Ammon's horn (tissue), 1 donor: ENCODE data around the gene PGA5.
"Not testable (repeated sequence)": the region's sequence is repeated elsewhere in the genome, so short reads cannot be mapped to it uniquely, and the experiment has no call there.

Source experiments
- DNase-seq: peaks from one replicate; pipeline ENCODE4 v3.0.0-alpha.2; 2016; ENCODE audit warnings: low spot score

Gene PGA5

DNA sequence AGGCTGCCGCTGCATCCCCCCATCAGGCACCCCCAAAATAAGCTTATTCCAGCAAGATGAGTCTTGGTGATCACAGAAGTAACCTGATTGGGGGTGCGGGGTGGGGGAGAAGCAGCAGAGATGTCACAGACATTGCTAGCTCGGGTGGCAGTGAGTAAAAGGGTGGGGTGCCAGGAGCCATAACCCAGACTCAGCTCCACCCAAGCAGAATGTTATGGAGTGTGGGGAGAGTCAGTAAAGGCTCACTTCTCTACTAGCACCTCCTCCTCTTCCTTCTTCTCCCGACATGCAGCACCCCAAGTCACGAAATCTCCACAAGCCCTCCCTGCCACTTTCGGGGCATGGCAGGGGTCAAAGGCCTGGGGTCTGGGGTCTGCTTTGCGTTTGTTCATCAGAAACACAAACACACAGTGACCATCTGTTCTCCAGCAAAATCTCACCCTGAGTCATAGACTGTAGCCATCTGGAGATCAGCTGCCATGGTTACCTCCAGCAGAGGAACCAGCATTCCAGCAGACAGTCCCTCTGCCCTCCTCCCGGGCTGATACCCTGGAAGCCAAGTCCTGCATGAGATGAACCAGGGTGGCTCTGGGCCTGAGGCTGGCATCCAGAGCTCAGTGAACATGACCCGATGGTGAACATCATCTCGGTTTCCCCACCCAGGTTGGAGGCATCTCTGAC is 14.4 kb upstream of the PGA5 start:
- not testable (repeated sequence) for DNase-seq

DNA sequence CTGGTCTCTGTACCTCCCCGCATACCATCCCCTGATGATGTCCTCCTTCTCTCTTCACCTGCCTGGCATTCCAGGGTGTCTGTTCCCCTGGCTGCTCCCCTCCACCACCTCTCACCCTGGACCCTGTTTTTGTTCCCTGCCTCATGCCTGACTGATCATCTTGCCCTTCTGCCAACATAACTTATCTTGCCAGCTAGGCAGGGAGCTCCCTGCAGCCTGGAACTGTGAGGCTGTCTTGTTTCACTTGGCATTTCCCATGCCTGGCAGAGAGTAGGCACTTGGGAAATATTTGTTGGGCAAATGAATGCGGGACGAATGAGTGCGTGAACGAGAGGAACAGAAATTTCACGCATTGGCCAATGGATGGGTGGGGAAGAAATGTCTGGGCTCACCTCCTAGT is 11.5 kb upstream of the PGA5 start:
- not testable (repeated sequence) for DNase-seq

DNA sequence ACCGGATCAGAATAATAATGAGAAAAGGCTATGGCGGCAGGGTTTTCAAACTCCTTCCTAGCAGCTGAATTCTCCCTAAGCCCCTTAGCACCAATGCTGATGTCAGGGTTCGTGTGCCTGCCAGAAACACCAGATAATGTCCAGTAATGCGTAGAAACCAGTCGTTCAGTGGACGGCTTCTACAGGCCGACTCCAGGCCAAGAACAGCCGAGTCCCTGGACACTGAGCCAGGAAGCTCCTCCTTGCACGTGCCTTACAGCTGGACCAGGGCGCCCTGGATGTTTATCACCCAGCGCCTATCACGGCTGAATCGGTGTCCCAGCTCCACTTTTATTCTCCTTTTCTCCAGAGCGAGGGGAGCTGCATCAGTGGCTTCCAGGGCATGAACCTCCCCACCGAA is 9.9 kb upstream of the PGA5 start:
- not testable (repeated sequence) for DNase-seq

DNA sequence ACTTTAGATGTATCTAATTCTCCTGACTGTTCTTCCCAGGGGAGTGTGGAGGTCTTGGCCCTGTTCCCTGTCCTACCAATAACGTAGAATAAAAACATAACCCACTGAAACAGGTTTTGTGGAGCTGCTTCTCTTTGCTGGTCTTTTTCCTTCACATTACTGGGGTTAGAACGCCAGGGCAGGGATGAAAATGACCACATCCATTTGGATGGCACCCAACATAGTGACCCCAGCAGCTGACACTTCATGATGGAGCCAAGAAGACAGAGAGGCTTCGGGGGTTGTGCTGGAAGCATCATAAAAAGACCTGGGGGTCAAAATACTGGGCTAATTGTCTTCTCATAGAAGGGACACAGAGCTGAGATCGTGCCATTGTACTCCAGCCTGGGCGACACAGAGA is 9.4 kb upstream of the PGA5 start:
- not testable (repeated sequence) for DNase-seq

DNA sequence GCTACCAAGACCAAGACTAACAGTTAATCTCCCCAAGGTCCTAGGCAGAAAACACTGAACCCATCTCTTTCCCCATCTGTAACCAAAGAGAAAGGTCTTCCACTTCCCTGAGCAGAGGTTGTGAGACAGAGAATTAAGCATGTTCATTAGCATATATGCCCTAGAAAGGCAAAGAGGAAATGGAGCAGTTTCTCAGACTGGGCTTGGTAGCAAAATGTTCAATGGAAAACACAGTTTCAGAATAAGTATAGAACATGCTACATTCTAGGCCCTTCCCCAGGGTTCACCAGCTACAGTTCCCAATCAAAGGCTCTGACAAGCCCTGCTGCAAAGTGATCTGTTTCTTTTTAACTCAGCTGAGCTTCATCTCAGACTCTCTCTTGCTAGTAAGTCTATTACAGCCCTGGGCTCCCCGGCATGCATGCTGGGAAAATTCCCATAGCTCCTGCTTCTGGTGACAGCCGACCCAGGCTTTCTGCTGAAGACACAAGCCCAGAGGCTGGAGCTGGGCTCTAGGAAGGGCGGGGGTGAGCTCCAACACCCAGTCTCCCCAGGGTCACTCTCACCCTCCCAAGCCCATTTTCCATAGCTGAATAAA is 8.3 kb upstream of the PGA5 start:
- not testable (repeated sequence) for DNase-seq

DNA sequence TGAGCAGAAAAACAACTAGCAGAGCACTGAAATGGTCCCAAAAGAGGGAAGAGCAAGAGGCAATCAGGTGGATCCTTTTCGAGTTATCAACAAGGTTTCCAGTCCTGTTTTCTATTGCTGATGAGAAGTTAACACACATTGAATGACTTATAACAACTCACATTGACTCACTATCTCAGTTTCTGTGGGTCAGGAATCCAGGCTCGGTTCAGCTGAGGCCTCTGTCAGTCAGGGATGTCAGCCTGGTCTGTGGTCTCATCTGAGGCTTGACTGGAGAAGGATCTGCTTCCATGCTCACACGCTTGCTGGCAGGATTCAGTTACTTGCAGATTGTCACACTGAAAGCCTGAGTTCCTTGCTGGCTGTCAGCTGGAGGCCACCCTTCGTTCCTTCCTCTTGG is 3.8 kb upstream of the PGA5 start:
- not testable (repeated sequence) for DNase-seq

GRCh38 chr11:61240288-61240687 is 687 bp upstream of the PGA5 start:
- DNase-seq = not testable (repeated sequence)

- DNase-seq = not testable (repeated sequence)
Observed at GRCh38 chr11:61241526-61241925, 551 bp downstream of the PGA5 start.

DNA sequence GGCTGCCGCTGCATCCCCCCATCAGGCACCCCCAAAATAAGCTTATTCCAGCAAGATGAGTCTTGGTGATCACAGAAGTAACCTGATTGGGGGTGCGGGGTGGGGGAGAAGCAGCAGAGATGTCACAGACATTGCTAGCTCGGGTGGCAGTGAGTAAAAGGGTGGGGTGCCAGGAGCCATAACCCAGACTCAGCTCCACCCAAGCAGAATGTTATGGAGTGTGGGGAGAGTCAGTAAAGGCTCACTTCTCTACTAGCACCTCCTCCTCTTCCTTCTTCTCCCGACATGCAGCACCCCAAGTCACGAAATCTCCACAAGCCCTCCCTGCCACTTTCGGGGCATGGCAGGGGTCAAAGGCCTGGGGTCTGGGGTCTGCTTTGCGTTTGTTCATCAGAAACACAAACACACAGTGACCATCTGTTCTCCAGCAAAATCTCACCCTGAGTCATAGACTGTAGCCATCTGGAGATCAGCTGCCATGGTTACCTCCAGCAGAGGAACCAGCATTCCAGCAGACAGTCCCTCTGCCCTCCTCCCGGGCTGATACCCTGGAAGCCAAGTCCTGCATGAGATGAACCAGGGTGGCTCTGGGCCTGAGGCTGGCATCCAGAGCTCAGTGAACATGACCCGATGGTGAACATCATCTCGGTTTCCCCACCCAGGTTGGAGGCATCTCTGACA is 4.4 kb downstream of the PGA5 start:
- DNase-seq = not testable (repeated sequence)

GRCh38 chr11:61248071-61248470 is 7.1 kb downstream of the PGA5 start:
- not testable (repeated sequence) for DNase-seq

DNA sequence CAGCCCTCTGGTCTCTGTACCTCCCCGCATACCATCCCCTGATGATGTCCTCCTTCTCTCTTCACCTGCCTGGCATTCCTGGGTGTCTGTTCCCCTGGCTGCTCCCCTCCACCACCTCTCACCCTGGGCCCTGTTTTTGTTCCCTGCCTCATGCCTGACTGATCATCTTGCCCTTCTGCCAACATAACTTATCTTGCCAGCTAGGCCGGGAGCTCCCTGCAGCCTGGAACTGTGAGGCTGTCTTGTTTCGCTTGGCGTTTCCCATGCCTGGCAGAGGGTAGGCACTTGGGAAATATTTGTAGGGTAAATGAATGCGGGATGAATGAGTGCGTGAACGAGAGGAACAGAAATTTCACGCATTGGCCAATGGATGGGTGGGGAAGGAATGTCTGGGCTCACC is 8.2 kb downstream of the PGA5 start:
- not testable (repeated sequence) for DNase-seq

- DNase-seq = not testable (repeated sequence)
Observed at GRCh38 chr11:61250796-61251765, 10.1 kb downstream of the PGA5 start.

DNA sequence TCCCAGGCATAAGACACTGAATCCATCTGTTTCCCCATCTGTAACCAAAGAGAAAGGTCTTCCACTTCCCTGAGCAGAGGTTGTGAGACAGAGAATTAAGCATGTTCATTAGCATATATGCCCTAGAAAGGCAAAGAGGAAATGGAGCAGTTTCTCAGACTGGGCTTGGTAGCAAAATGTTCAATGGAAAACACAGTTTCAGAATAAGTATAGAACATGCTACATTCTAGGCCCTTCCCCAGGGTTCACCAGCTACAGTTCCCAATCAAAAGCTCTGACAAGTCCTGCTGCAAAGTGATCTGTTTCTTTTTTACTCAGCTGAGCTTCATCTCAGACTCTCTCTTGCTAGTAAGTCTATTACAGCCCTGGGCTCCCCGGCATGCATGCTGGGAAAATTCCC is 11.4 kb downstream of the PGA5 start:
- not testable (repeated sequence) for DNase-seq

- peak; percentile 78 for DNase-seq
Observed at GRCh38 chr11:61254403-61255025, 13.5 kb downstream of the PGA5 start.

GRCh38 chr11:61256710-61257482 is 15.9 kb downstream of the PGA5 start:
- DNase-seq = no peak

DNA sequence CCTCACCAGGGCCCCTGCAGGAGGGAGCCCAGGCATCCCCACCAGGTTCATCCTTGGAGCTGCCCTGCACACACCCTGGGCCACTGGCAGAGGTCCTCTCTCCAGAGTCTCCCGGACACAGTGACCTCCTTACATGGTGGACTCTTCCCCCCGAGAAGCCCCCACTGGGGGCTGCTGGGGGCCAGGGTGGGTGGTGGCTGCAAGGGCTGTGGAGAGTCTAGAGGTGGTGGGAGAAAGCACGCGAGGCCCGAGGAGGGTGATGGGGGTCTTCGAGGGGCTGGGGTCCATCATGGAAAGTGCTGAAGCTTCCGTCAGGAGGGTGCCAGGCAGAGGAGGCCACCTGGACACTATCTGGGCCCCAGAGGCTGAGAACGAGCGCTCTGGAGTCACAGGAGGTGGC is 17.6 kb downstream of the PGA5 start:
- DNase-seq = no peak

DNA sequence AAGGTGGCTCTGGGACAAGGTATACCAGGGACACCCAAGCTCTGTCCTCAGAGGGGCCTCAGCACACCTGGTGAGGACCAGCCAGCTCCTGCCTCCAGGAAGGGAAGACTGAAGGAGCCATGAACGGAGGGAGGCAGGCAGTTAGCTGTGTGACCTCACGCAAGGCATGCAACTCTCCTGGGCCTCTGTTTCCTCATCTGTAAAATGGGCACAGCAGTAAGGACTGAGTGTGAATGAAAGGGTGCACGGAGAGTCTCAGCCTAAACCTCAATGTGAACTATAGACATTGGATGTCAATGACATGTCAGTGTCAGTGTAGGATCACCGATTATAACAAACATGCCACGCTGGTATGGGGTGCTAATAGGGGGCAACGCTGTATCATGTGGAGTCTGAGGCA is 18.4 kb downstream of the PGA5 start:
- DNase-seq = no peak

DNA sequence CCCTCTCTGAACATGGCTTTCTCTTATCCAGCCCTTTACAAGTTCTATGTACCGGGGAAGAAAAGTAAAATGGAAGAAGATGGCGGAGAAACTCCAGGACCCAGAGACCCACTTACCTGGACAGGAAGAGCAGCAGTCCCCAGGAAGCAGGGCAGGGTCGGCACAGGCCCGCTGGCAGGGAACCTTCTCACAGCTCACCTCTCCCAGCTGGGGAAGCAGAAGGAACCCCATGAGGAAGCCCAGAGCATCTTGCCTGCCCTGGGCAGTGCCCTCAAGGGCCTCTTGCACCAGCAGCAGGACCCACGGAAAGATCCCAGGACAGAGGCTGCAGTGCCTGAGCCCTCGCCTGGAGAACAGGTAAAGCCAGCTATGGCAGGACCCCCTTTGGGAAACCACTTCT is 23.4 kb downstream of the PGA5 start:
- no peak for DNase-seq

DNA sequence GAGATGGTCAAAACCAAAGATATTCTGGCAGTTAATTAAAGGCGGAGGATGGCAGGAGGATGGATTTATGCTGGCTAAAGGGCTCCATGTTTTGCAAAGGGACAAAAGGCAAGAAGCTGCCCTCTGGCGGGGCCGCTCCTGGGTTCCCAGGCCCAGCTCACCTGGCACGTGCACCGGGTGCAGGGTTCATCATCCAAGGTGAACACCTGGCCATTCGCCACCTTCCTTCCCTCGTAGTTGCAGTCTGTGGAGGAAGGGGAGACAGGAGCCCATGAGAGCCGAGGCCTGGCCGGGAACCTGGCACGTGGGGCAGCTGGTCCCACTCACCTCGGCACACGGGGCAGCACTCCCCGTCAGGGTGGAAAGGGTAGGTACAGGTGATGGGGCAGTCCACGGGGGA is 23.8 kb downstream of the PGA5 start:
- DNase-seq = no peak

- DNase-seq = no peak
Observed at GRCh38 chr11:61265357-61265756, 24.4 kb downstream of the PGA5 start.

DNA sequence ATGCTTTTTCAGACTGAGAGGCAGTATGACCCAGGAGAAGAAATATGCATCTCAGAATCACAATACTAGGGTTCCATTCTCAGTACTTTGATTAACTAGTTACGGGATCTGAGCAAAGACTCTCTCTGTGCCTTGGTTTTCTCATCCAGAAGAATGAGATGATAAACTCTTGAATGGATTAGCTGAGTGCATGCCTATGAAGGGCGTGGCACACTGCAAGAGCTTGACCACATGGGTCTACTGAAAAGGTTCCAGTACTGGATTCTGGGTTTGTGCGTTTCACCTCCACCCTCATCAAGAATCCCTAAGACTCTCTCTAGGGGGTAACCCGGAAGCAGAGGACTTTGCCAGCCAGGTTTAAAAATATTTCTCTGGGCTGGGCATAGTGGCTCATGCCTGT is 25.6 kb downstream of the PGA5 start:
- no peak for DNase-seq
